BLaER1 treated with 17β-estradiol and CSF1 and Interleukin-3, amounts not matched to agents 10 nM and 100 nM (cell line): Measurements from ENCODE around the gene EYA4.

Experiments
- H3K27ac ChIP-seq, 11 experiments: shearing (Covaris generic); formaldehyde crosslinking; 2 replicates each; pipeline ENCODE4 v1.8.1; 2022
- H3K27me3 ChIP-seq, 11 experiments: shearing (Covaris generic); formaldehyde crosslinking; 2 replicates each; pipeline ENCODE4 v1.8.1; 2022
- H3K36me3 ChIP-seq, 11 experiments: shearing (Covaris generic); formaldehyde crosslinking; 2 replicates each; pipeline ENCODE4 v1.8.1; 2022
- H3K4me1 ChIP-seq, 10 experiments: shearing (Covaris generic); formaldehyde crosslinking; 2 replicates each; pipeline ENCODE4 v1.8.1; 2022
- H3K4me2 ChIP-seq, 11 experiments: shearing (Covaris generic); formaldehyde crosslinking; 2 replicates each; pipeline ENCODE4 v1.8.1; 2022
- H3K4me3 ChIP-seq, 10 experiments: shearing (Covaris generic); formaldehyde crosslinking; 2 replicates each; pipeline ENCODE4 v1.8.1; 2022
- H3K9ac ChIP-seq, 11 experiments: shearing (Covaris generic); formaldehyde crosslinking; 2 replicates each; pipeline ENCODE4 v1.8.1; 2022
- H3K9me3 ChIP-seq, 11 experiments: shearing (Covaris generic); formaldehyde crosslinking; replicated peaks in 1 of 11; 2 replicates each; pipeline ENCODE4 v1.8.1; 2022
- H4K20me1 ChIP-seq, 11 experiments: shearing (Covaris generic); formaldehyde crosslinking; 2 replicates each; pipeline ENCODE4 v1.8.1; 2022
- Cebpa-rat ChIP-seq, 11 experiments: shearing (Covaris generic); IDR thresholded peaks; 2 replicates each; pipeline ENCODE4 v1.8.1; 2022

The EYA4 gene

DNA sequence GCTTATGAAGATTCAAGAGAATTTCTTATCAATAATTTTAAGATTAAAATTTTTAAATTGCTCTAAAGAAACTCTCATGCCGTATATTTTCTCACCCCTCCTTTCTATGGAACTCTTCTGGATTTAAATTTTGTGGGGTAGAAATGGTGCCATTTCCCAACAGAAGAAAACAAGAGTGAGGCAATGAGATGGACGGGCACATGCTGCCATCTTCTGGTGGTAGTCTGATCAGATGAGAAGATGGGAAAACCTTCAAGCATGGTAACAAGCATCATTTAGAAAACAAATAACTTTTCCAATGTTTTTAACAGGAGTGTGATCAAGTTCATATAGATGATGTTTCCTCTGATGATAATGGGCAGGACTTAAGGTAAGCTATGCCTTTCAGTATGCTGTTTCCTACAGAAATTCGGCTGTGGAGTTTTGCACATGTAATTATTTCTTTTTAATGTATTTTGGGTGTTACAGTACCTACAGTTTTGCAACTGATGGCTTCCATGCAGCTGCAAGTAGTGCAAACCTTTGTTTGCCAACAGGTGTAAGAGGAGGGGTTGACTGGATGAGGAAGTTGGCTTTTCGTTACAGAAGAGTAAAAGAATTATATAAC lies 271.4 kb downstream of the EYA4 start:
- Histone ChIP-seq H3K36me3 (peaks cover 0 to 39% (median 4%) of the 10 kb centered on the region in 11 experiments; a peak in 13 of 22 replicates), H4K20me1 (no peaks in the 10 kb centered on the region), H3K4me2 (no peak overlapping the region), H3K9me3 (peaks cover 0 to 19% (median 9%) of the 10 kb centered on the region in 11 experiments; a peak in 14 of 22 replicates), H3K27me3 (no peaks in the 10 kb centered on the region), H3K9ac (no peak overlapping the region), H3K4me1 (peaks cover 0 to 12% (median 0%) of the 10 kb centered on the region in 10 experiments; a peak in 3 of 20 replicates), H3K4me3 (no peak overlapping the region), H3K27ac (no peak overlapping the region)
- TF ChIP-seq Cebpa-rat (IDR thresholded peaks at IDR 0.05), result no peak

- Histone ChIP-seq H4K20me1 (no peaks in the 10 kb centered on the region), H3K4me3 (no peak overlapping the region), H3K9me3 (no peaks in the 10 kb centered on the region), H3K4me1 (no peaks in the 10 kb centered on the region), H3K27me3 (no peaks in the 10 kb centered on the region), H3K9ac (no peak overlapping the region), H3K4me2 (no peak overlapping the region), H3K27ac (no peak overlapping the region), H3K36me3 (peaks cover 0 to 33% (median 3%) of the 10 kb centered on the region in 11 experiments; a peak in 11 of 22 replicates)
- no peak for TF ChIP-seq Cebpa-rat (IDR thresholded peaks at IDR 0.05)
These were observed 282.7 kb downstream of the EYA4 start for GRCh38 chr6:133523816-133524215.

- no peaks in the 10 kb centered on the region for H3K4me1 ChIP-seq
- H3K36me3 ChIP-seq, result peaks cover 0 to 38% (median 3%) of the 10 kb centered on the region in 11 experiments; a peak in 11 of 22 replicates
- H3K9me3 ChIP-seq, result no peaks in the 10 kb centered on the region
- no peak overlapping the region for H3K4me3 ChIP-seq
- no peak overlapping the region for H3K9ac ChIP-seq
- no peaks in the 10 kb centered on the region for H3K27me3 ChIP-seq
- H3K27ac ChIP-seq, result no peak overlapping the region
- H3K4me2 ChIP-seq, result no peak overlapping the region
- TF ChIP-seq Cebpa-rat (IDR thresholded peaks at IDR 0.05), result no peak
- no peaks in the 10 kb centered on the region for H4K20me1 ChIP-seq
These were observed 285.3 kb downstream of the EYA4 start for GRCh38 chr6:133526436-133526835.

DNA sequence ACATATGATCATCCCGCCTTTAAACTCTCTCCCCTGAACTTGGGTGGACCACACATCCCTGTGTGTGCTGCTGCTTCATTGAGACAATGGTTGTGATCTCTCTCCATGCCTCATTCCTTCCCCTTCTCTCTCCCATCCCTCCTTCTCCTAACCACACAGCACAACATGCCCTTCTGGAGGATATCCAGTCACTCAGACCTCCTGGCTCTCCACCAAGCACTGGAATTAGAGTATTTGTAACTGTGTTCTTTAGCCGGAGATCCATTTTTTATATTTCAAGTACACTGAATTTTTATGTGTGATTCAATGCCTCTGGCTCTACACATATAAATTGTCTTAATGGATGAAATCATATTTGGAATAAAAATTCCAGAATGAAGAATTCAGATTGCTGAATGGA lies 287.4 kb downstream of the EYA4 start:
- no peak for TF ChIP-seq Cebpa-rat (IDR thresholded peaks at IDR 0.05)
- no peak overlapping the region for H3K9ac ChIP-seq

GRCh38 chr6:133532908-133533307 lies 291.8 kb downstream of the EYA4 start:
- Histone ChIP-seq H3K4me2 (no peak overlapping the region), H3K27me3 (no peaks in the 10 kb centered on the region), H3K4me1 (no peaks in the 10 kb centered on the region), H3K36me3 (peaks cover 0 to 22% (median 0%) of the 10 kb centered on the region in 11 experiments; a peak in 6 of 22 replicates), H3K4me3 (no peak overlapping the region), H3K9ac (no peak overlapping the region), H3K27ac (no peak overlapping the region), H3K9me3 (no peaks in the 10 kb centered on the region), H4K20me1 (no peaks in the 10 kb centered on the region)
- TF ChIP-seq Cebpa-rat (IDR thresholded peaks at IDR 0.05), result no peak

More for the DNA sequence above, 287.4 kb downstream of the EYA4 start:
- Histone ChIP-seq H3K36me3 (peaks cover 0 to 42% (median 3%) of the 10 kb centered on the region in 11 experiments; a peak in 11 of 22 replicates), H3K9me3 (no peaks in the 10 kb centered on the region), H3K4me3 (no peak overlapping the region), H3K27me3 (no peaks in the 10 kb centered on the region), H3K27ac (no peak overlapping the region), H3K4me1 (no peaks in the 10 kb centered on the region), H3K4me2 (no peak overlapping the region), H4K20me1 (no peaks in the 10 kb centered on the region)

DNA sequence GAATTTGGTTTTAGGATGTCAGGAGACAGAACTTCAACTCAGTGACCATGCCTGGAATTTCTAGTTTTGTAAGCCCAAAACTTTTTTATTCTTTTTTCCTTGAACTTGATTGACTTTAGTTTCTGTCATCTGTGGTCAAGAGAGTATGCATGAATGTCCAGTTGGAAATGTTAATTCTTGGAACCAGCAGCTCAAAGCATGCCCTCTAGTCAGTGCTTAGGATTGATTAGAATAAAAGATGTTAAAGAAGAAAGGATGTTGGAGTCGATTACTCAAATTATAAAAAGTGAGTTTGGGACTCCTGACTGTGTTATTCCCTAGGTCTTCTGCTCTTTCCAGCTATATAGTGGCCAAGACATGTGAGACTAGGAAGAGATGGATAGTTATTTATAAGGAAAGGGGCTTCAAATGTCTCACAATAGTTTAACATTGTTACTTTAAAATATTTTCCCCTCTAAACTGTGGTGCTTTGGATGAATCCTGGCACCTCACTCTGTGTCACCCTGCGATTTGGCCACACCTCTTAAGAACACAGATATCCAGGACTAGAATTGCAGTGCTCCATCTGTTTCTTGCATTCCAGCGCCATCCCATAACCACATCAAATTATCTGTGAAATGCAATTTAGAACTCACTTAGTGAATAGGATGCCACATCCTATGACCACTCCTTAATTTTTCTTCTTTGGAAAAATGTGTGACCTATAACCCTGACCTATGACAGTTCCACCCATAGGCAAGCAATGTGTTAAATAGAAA lies 298.5 kb downstream of the EYA4 start:
- Histone ChIP-seq H3K36me3 (no peaks in the 10 kb centered on the region), H4K20me1 (no peaks in the 10 kb centered on the region), H3K4me1 (no peaks in the 10 kb centered on the region), H3K9me3 (no peaks in the 10 kb centered on the region), H3K4me3 (no peak overlapping the region), H3K9ac (no peak overlapping the region), H3K27me3 (no peaks in the 10 kb centered on the region), H3K27ac (no peak overlapping the region), H3K4me2 (no peak overlapping the region)
- TF ChIP-seq Cebpa-rat (IDR thresholded peaks at IDR 0.05), result no peak

GRCh38 chr6:133540361-133540760 lies 299.2 kb downstream of the EYA4 start:
- Histone ChIP-seq H3K9me3 (no peaks in the 10 kb centered on the region), H4K20me1 (no peaks in the 10 kb centered on the region), H3K4me2 (no peak overlapping the region), H3K36me3 (no peaks in the 10 kb centered on the region), H3K4me1 (no peaks in the 10 kb centered on the region), H3K27ac (no peak overlapping the region), H3K27me3 (no peaks in the 10 kb centered on the region), H3K9ac (no peak overlapping the region), H3K4me3 (no peak overlapping the region)
- no peak for TF ChIP-seq Cebpa-rat (IDR thresholded peaks at IDR 0.05)

GRCh38 chr6:133541040-133541439 lies 299.9 kb downstream of the EYA4 start:
- no peaks in the 10 kb centered on the region for H3K27me3 ChIP-seq
- H3K36me3 ChIP-seq, result no peaks in the 10 kb centered on the region
- no peaks in the 10 kb centered on the region for H4K20me1 ChIP-seq
- TF ChIP-seq Cebpa-rat (IDR thresholded peaks at IDR 0.05), result no peak
- no peaks in the 10 kb centered on the region for H3K9me3 ChIP-seq
- H3K27ac ChIP-seq, result no peak overlapping the region
- no peak overlapping the region for H3K9ac ChIP-seq
- H3K4me2 ChIP-seq, result no peak overlapping the region
- H3K4me1 ChIP-seq, result no peaks in the 10 kb centered on the region
- no peak overlapping the region for H3K4me3 ChIP-seq

DNA sequence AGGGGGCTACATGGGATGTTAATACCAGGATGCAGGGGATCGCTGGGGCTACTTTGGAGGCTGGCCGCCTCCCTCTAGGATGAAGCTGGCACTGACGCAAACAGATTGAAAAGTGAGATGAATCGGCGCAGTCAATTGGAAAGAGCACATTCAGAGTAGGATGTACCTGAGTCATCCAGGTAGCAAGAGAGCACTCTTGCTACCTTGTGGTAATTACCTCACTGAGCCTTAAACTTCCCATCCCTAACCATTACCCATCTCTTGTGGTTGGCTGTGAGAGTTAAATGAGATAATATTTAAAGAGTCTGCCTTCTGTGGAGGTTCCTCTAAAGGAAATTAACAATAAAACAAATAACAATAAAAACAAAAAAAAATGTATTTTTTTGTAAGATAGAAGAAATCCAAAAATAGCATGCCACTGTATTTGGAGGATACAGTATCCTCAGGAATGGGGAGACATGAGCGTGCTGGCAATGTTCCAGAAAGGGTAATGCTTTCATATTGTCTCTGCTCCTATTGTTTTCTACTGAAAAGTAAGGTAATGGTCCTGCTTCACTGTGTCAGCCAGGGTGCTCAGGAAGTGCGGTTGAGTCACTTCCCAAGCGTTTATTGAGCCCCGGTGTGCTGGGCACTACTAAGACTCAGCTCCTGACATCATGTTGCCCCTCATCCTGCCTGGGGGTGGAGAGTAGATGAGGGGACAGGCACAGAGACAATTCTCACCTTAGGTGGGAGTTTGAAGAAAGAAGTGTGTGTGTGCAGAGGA lies 301.1 kb downstream of the EYA4 start:
- Histone ChIP-seq H3K9ac (no peak overlapping the region), H3K4me1 (no peaks in the 10 kb centered on the region), H3K36me3 (no peaks in the 10 kb centered on the region), H3K9me3 (no peaks in the 10 kb centered on the region), H3K27ac (no peak overlapping the region), H4K20me1 (no peaks in the 10 kb centered on the region), H3K4me3 (no peak overlapping the region), H3K27me3 (no peaks in the 10 kb centered on the region), H3K4me2 (no peak overlapping the region)
- TF ChIP-seq Cebpa-rat (IDR thresholded peaks at IDR 0.05), result no peak
